Measurements from ENCODE around the gene DLX1. TPM values are rescaled to one million over a fixed set of nuclear protein-coding genes. Genes with fewer than 3 reads are reported as not detected.
"Not testable (repeated sequence)": the region's sequence is repeated elsewhere in the genome, so short reads cannot be mapped to it uniquely, and the experiment has no call there.

DLX1 gene
- total RNA-seq, 1 experiment from 2014 or later = not detected

GRCh38 chr2:172103471-172104272 is 18.4 kb downstream of the DLX1 start:
- peaks cover 95% of the 10 kb centered on the region for H3K27me3 ChIP-seq (ENCODE audit: control insufficient read depth, insufficient read depth, low read length)
- no peaks in the 10 kb centered on the region for H3K36me3 ChIP-seq (replicated peaks; ENCODE audit: control insufficient read depth, insufficient read depth, low read length)
- no peak overlapping the region for H3K4me3 ChIP-seq (ENCODE audit: insufficient read depth, low read depth, low read length)
- peak; percentile 89 for DNase-seq

GRCh38 chr2:172105471-172106107 is 20.3 kb downstream of the DLX1 start:
- peak; percentile 46 for DNase-seq
- Histone ChIP-seq H3K36me3 (replicated peaks; ENCODE audit: control insufficient read depth, insufficient read depth, low read length) (no peaks in the 10 kb centered on the region), H3K27me3 (ENCODE audit: control insufficient read depth, insufficient read depth, low read length) (peaks cover 94% of the 10 kb centered on the region), H3K4me3 (ENCODE audit: insufficient read depth, low read depth, low read length) (peak overlapping the region; percentile 32; the same call in 1 of the 2 replicates)

- peak; percentile 84 for DNase-seq
- no peaks in the 10 kb centered on the region for H3K36me3 ChIP-seq (replicated peaks; ENCODE audit: control insufficient read depth, insufficient read depth, low read length)
- peaks cover 89% of the 10 kb centered on the region for H3K27me3 ChIP-seq (ENCODE audit: control insufficient read depth, insufficient read depth, low read length)
- peak overlapping the region; percentile 32 for H3K4me3 ChIP-seq (ENCODE audit: insufficient read depth, low read depth, low read length)
These were observed 21.0 kb downstream of the DLX1 start for GRCh38 chr2:172106108-172106961.

GRCh38 chr2:172107690-172108586 is 22.6 kb downstream of the DLX1 start:
- H3K36me3 ChIP-seq (replicated peaks; ENCODE audit: control insufficient read depth, insufficient read depth, low read length) = no peaks in the 10 kb centered on the region
- H3K4me3 ChIP-seq (ENCODE audit: insufficient read depth, low read depth, low read length) = no peak overlapping the region
- DNase-seq = peak; percentile 79
- H3K27me3 ChIP-seq (ENCODE audit: control insufficient read depth, insufficient read depth, low read length) = peaks cover 76% of the 10 kb centered on the region

DNA sequence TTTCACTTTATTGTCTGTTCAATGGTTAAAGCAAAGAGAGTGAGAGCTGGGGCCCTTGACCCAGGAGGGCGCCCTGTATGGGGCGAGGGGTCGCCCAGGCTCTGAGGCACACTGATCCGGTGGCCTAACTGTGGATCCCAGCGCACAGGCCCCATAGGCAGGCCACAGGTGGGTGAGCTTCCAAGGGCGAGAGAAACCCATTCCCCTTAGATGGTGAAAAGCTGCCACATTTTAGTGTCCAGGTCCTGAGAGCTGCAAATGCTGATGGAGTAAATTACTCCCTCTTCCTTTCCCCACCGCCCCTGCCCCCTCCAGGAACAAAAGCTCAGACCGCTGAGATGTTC is 23.3 kb downstream of the DLX1 start:
- H3K27me3 ChIP-seq (ENCODE audit: control insufficient read depth, insufficient read depth, low read length) = peaks cover 70% of the 10 kb centered on the region
- no peak overlapping the region for H3K4me3 ChIP-seq (ENCODE audit: insufficient read depth, low read depth, low read length)
- DNase-seq = peak; percentile 56
- no peaks in the 10 kb centered on the region for H3K36me3 ChIP-seq (replicated peaks; ENCODE audit: control insufficient read depth, insufficient read depth, low read length)

GRCh38 chr2:172109256-172109987 is 24.1 kb downstream of the DLX1 start:
- peaks cover 62% of the 10 kb centered on the region for H3K27me3 ChIP-seq (ENCODE audit: control insufficient read depth, insufficient read depth, low read length)
- peak overlapping the region; percentile 14; the same call in 1 of the 2 replicates for H3K4me3 ChIP-seq (ENCODE audit: insufficient read depth, low read depth, low read length)
- H3K36me3 ChIP-seq (replicated peaks; ENCODE audit: control insufficient read depth, insufficient read depth, low read length) = no peaks in the 10 kb centered on the region
- peak; percentile 73 for DNase-seq

DNA sequence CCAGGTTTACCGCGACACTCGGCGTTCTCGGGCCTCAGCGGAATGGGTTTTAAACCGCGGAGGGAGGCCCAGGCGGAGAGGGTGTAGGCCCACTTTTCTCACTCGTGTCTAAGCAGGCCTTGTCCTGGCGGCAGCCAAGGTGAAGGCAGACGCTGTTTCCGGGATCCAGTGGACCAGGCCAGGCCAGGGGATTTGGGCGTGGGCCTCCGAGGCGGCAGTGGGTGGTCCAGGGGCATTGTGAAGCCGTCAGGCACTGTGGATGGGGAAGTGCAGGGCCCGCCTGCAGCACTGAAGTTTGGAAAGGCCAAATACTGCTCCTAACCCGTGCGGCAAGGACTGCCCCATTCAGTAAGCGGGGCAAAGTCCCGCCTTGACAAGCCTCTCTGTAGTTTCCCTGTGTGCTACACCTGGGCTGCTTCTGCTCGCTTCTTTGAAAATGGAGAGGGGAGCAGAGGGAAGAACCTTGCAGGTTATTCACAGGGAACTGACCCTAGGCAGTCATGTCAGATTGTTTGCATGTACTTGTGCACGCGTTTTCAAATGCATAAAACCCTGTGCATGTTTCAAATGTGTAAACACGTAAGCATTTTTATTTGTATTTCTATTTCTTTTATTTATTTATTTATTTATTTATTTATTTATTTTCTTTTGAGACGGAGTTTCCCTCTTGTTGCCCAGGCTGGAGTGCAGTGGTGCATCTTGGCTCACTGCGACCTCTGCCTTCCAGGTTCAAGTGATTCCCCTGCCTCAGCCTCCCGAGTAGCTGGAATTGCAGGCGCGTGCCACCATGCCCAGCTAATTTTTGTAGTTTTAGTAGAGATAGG is 24.9 kb downstream of the DLX1 start:
- Histone ChIP-seq H3K4me3 (ENCODE audit: insufficient read depth, low read depth, low read length) (peak overlapping the region; percentile 14; the same call in 1 of the 2 replicates), H3K27me3 (ENCODE audit: control insufficient read depth, insufficient read depth, low read length) (peaks cover 56% of the 10 kb centered on the region), H3K36me3 (replicated peaks; ENCODE audit: control insufficient read depth, insufficient read depth, low read length) (no peaks in the 10 kb centered on the region)
- peak; percentile 72 for DNase-seq

- Histone ChIP-seq H3K36me3 (replicated peaks; ENCODE audit: control insufficient read depth, insufficient read depth, low read length) (no peaks in the 10 kb centered on the region), H3K4me3 (ENCODE audit: insufficient read depth, low read depth, low read length) (no peak overlapping the region), H3K27me3 (ENCODE audit: control insufficient read depth, insufficient read depth, low read length) (peaks cover 21% of the 10 kb centered on the region)
- DNase-seq = peak; percentile 46
These were observed 28.3 kb downstream of the DLX1 start for GRCh38 chr2:172113617-172114016.

DNA sequence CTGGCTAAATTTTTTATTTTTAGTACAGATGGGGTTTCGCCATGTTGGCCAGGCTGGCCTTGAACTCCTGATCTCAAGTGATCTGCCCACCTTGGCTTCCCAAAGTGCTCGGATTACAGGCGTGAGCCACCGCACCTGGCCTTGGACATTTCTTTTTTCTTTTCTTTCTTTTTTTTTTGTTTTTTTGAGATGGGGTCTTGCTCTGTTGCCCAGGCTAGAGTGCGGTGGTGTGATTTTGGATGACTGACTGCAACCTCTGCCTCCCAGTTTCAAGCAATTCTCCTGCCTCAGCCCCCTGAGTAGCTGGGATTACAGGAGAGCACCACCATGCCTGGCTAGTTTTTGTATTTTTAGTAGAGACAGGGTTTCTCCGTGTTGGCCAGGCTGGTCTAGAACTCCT is 28.9 kb downstream of the DLX1 start:
- H3K36me3 ChIP-seq (replicated peaks; ENCODE audit: control insufficient read depth, insufficient read depth, low read length); DNase-seq; H3K4me3 ChIP-seq (ENCODE audit: insufficient read depth, low read depth, low read length): not testable (repeated sequence)
- peaks cover 17% of the 10 kb centered on the region for H3K27me3 ChIP-seq (ENCODE audit: control insufficient read depth, insufficient read depth, low read length)

DNA sequence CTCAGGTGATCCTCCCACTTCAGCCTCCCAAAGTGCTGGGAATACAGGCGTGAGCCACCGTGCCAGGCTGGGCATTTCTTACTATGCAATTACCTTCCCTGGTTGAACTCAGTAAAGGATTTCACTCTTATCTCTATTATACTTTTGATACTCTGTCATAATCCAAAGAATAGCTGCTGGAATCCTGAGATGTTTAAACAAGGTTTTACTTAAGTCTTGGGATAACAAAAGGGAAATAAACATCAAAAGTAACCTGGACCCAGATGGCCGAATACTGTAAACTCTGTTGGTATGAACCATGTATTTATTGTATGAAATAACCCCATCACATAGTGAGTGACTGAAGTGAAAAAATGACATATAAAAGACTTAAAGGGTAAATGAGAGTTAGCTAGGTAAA is 29.3 kb downstream of the DLX1 start:
- Histone ChIP-seq H3K27me3 (ENCODE audit: control insufficient read depth, insufficient read depth, low read length) (peaks cover 12% of the 10 kb centered on the region), H3K4me3 (ENCODE audit: insufficient read depth, low read depth, low read length) (no peak overlapping the region), H3K36me3 (replicated peaks; ENCODE audit: control insufficient read depth, insufficient read depth, low read length) (no peaks in the 10 kb centered on the region)
- no peak for DNase-seq

- Histone ChIP-seq H3K27me3 (ENCODE audit: control insufficient read depth, insufficient read depth, low read length) (peaks cover 2% of the 10 kb centered on the region; the same call in 1 of the 2 replicates), H3K36me3 (replicated peaks; ENCODE audit: control insufficient read depth, insufficient read depth, low read length) (no peaks in the 10 kb centered on the region), H3K4me3 (ENCODE audit: insufficient read depth, low read depth, low read length) (no peak overlapping the region)
- no peak for DNase-seq
These were observed 30.8 kb downstream of the DLX1 start for GRCh38 chr2:172116107-172116506.

GRCh38 chr2:172119089-172119488 is 33.8 kb downstream of the DLX1 start:
- no peaks in the 10 kb centered on the region; the same call in 1 of the 2 replicates for H3K27me3 ChIP-seq (ENCODE audit: control insufficient read depth, insufficient read depth, low read length)
- no peak overlapping the region for H3K4me3 ChIP-seq (ENCODE audit: insufficient read depth, low read depth, low read length)
- DNase-seq = no peak
- no peaks in the 10 kb centered on the region for H3K36me3 ChIP-seq (replicated peaks; ENCODE audit: control insufficient read depth, insufficient read depth, low read length)

DNA sequence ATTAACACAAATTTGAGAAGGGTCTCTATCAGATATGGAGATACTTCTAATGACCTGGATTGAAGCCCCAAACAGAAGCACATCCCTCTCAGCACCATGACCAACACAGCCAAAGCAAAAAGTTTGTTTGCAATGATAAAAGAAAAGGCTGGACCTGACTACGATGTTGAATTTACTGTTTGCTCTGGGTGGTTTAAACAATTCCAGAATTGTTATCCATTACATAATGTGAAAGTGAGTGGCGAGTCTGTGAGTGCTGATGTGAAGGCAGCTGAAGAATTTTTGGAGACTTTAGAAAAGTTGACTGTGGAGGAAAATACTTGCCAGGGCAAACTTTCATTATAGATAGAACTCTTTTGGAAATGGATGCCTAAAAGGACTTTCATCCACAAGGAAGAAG is 34.8 kb downstream of the DLX1 start:
- no peaks in the 10 kb centered on the region for H3K36me3 ChIP-seq (replicated peaks; ENCODE audit: control insufficient read depth, insufficient read depth, low read length)
- H3K4me3 ChIP-seq (ENCODE audit: insufficient read depth, low read depth, low read length) = no peak overlapping the region
- no peak for DNase-seq
- H3K27me3 ChIP-seq (ENCODE audit: control insufficient read depth, insufficient read depth, low read length) = no peaks in the 10 kb centered on the region; the same call in 1 of the 2 replicates

Data from H7 (cell line).